ENCODE results near the gene MAT2B. TPM values are rescaled to one million over a fixed set of nuclear protein-coding genes. Genes with fewer than 3 reads are reported as not detected.
A peak's percentile ranks its signal among the peaks of the same experiment; 100 is the strongest.

Gene MAT2B
- total and polyA plus RNA-seq, 2 of the 13 experiments (the other 11 are each of a cell fraction or from before 2014, with no cell fraction given) = 20.2 to 37.1 TPM

DNA sequence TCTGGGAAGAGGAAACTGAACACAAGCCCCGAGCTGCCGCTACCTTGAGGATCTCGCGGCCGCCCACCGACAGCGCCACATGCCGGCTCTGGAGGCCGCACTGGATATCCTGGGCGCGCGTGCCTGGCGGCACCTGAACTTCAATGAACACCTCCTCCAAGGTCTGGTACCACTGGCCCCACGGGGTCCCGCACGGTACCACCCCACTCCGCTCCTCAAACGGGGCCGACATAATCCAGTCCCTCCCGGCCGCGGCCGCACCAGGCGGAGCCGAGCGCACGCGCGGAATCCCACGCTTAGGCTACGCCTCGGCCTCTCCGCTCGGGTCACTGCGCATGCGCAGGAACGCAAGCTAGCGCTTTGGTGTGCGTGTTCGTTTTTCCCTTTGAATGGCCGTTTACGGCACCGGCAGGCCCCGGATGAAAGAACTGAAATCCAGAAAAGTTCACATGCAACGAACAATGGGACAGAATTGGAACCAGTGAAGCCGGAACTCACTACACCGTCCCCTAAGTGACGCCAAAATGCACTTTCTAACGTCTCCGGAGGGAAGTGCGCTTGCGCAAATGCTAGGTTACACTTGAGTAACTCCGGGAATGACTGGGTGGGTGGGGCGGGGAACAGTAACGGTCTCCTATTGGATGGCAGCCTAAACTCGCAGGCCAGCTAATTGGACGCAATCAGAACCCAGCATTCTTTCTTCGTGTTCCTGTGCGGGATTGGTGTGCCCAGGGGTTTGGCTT is 45.4 kb upstream of the MAT2B start, which contains the start of gene NUDCD2 (continued):
- TF ChIP-seq SOX13 (IDR thresholded peaks at IDR 0.05) (no peak), SOX13 (CRISPR knock-in tag; conservative IDR thresholded peaks at IDR 0.05 in 1 of 2, IDR thresholded peaks at IDR 0.05 in 1 of 2) (peak in 1 of 2 experiments; percentile 60; a peak in 1 of 4 replicates), AFF4 (CRISPR knock-in tag; IDR thresholded peaks at IDR 0.05) (0 out of 2 replicates have a peak, but pooled peaks have one; percentile 76), ZSCAN9 (CRISPR knock-in tag; IDR thresholded peaks at IDR 0.05; ENCODE audit: borderline replicate concordance) (0 out of 2 replicates have a peak, but pooled peaks have one; percentile 13), NRL (CRISPR knock-in tag; IDR thresholded peaks at IDR 0.05; ENCODE audit: borderline replicate concordance) (peak; percentile 80; the same call in 1 of the 2 replicates), ZNF670 (CRISPR knock-in tag; IDR thresholded peaks at IDR 0.05; ENCODE audit: borderline replicate concordance) (peak; percentile 90; the same call in 1 of the 2 replicates), MTERF4 (CRISPR knock-in tag; IDR thresholded peaks at IDR 0.05) (0 out of 2 replicates have a peak, but pooled peaks have one; percentile 9), KLF12 (CRISPR knock-in tag; IDR thresholded peaks at IDR 0.05; ENCODE audit: borderline replicate concordance) (peak; percentile 77; the same call in 1 of the 2 replicates), ATF6 (CRISPR knock-in tag; conservative IDR thresholded peaks at IDR 0.05) (no peak), MTA1 (CRISPR knock-in tag; IDR thresholded peaks at IDR 0.05; ENCODE audit: borderline replicate concordance) (peak; percentile 91; the same call in 1 of the 2 replicates), DNMT3B (CRISPR knock-in tag; conservative IDR thresholded peaks at IDR 0.05) (no peak), SP2 (CRISPR knock-in tag; IDR thresholded peaks at IDR 0.05) (peak; percentile 80), HMG20A (CRISPR knock-in tag; IDR thresholded peaks at IDR 0.05; ENCODE audit: borderline replicate concordance) (no peak)
- TF ChIP-seq, protein P1, sequence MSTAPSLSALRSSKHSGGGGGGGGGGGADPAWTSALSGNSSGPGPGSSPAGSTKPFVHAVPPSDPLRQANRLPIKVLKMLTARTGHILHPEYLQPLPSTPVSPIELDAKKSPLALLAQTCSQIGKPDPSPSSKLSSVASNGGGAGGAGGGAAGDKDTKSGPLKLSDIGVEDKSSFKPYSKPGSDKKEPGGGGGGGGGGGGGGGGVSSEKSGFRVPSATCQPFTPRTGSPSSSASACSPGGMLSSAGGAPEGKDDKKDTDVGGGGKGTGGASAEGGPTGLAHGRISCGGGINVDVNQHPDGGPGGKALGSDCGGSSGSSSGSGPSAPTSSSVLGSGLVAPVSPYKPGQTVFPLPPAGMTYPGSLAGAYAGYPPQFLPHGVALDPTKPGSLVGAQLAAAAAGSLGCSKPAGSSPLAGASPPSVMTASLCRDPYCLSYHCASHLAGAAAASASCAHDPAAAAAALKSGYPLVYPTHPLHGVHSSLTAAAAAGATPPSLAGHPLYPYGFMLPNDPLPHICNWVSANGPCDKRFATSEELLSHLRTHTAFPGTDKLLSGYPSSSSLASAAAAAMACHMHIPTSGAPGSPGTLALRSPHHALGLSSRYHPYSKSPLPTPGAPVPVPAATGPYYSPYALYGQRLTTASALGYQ (CRISPR knock-in tag; IDR thresholded peaks at IDR 0.05) = 0 out of 2 replicates have a peak, but pooled peaks have one; percentile 26
